ENCODE data around the gene KIAA0825.
A peak's percentile ranks its signal among the peaks of the same experiment; 100 is the strongest.

The KIAA0825 gene

GRCh38 chr5:94243612-94244011, 374.8 kb downstream of the KIAA0825 start:
- DNase-seq (ENCODE audit: low spot score), result no peak

DNA sequence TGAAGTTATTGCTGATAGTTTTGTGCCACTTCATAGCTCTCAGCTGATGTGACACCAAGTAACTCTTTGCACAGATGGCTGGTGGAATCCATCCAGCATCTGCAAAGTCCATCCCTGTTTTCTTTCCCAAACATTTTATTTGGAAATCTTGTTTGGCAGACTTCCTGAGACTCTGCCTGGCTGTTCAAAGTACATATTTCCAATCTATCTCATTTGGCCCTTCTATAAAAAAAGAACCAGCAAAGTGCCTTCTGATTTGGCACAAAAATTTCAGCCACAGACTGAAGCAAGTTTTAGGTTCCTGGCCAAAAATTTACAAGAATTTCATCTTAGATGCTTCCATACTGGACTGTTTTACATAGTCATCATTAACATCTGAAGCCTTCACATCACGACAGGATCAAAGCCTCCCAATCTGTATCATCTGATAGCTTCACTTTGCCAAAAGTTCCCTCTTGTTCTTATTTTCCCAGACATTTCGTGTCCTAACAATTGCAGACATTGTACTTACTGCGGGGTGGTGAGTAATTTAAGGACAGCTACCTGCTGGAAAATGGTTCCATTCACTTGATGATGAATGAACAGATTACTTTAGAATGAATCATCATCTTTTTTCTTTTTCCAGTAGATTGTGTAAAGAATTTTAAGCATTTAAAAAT, 377.3 kb downstream of the KIAA0825 start:
- no peak for DNase-seq (ENCODE audit: low spot score)

DNA sequence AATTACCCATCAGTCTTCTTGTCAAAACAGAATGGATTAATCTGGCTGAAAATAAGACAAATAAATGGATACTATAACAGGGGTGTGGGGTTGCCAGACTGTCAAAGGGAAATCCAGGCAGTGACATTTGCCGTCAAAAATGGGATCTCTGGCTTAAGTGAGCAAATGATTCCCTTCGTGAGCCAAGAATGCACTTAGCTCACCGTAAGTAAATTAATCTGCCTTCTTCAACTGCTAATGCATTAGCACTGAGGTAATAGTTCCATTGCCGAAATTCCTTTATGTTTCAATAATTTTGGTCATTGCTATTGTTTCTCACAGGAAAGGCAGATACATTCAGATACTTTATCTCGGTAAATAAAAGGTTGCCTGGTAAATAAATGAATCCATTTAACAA, 377.8 kb downstream of the KIAA0825 start:
- DNase-seq (ENCODE audit: low spot score), result no peak

DNA sequence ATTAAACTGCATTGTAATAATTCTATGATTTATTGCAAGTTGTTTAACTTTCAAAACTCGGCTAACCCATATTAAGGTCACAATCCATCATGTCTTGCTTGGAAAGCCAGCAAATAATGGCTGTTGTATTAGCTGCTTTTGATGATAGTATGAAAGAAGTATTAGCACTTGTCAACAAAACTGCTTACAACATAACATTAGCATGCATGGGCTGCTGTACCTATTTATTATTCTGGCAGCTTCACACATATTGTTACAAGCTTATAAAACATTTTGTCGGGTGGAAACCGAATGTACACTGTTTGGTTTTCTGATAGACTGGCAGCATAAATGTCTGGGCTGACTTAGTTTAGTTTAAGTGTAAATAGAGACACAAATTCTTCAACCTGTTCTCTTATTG, 378.3 kb downstream of the KIAA0825 start:
- DNase-seq (ENCODE audit: low spot score), result no peak

GRCh38 chr5:94239266-94239665, 379.1 kb downstream of the KIAA0825 start:
- no peak for DNase-seq (ENCODE audit: low spot score)

- no peak for DNase-seq (ENCODE audit: low spot score)
Measured at GRCh38 chr5:94234987-94235386, 383.4 kb downstream of the KIAA0825 start.

- DNase-seq (ENCODE audit: low spot score), result no peak
Measured at GRCh38 chr5:94228791-94229190, 389.6 kb downstream of the KIAA0825 start.

- peak; percentile 22 for DNase-seq (ENCODE audit: low spot score)
Measured at GRCh38 chr5:94223235-94223634, 395.2 kb downstream of the KIAA0825 start.

- no peak for DNase-seq (ENCODE audit: low spot score)
Measured at GRCh38 chr5:94218374-94218773, 400.0 kb downstream of the KIAA0825 start.

- no peak for DNase-seq (ENCODE audit: low spot score)
Measured at GRCh38 chr5:94217745-94218144, 400.7 kb downstream of the KIAA0825 start.

GRCh38 chr5:94217216-94217615, 401.2 kb downstream of the KIAA0825 start:
- no peak for DNase-seq (ENCODE audit: low spot score)

DNA sequence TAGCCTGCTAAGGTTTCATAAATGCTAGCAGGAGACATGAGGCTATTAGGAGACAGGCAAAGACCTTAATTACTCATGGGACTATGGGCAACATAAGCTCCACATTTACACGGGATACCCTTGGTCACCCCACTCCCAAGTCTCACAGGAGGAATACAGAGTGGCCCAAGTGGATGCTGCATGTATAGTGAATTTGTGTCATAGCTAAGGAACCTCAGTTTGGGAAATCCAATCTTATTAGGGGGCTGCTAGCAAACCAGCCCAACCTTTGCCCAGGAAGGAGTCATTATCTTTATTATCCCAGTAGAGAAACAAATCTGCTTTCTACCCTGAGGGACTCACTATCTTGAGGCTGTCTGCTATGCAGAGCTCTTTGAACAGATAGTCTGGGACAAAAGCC, 405.9 kb downstream of the KIAA0825 start:
- DNase-seq (ENCODE audit: low spot score), result no peak

- DNase-seq (ENCODE audit: low spot score), result no peak
Measured at GRCh38 chr5:94209774-94210355, 408.5 kb downstream of the KIAA0825 start.

DNA sequence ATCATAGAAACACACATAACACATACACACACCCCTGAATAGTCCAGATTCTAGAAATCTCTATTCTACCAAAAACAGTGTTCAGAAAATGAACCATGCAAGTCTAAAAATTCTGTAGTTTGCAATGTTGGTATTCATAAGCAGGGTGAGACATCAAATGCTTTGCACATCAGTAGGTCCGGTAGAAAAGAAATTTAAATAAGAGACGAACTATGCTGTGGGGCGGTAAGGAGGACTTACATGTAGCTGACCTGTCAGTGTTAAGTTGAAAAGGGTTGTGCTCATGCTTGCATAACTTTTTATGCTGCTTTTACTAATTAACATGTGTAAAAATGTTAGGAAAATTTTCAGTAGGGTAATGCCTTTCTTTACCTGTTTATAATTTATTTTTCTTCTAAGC, 409.1 kb downstream of the KIAA0825 start:
- no peak for DNase-seq (ENCODE audit: low spot score)

- no peak for DNase-seq (ENCODE audit: low spot score)
Measured at GRCh38 chr5:94199566-94199965, 418.8 kb downstream of the KIAA0825 start.

- DNase-seq (ENCODE audit: low spot score), result no peak
Measured at GRCh38 chr5:94197970-94198369, 420.4 kb downstream of the KIAA0825 start.

GRCh38 chr5:94196953-94197352, 421.5 kb downstream of the KIAA0825 start:
- DNase-seq (ENCODE audit: low spot score), result no peak

- no peak for DNase-seq (ENCODE audit: low spot score)
Measured at GRCh38 chr5:94192658-94193391, 425.6 kb downstream of the KIAA0825 start.

GRCh38 chr5:94191604-94192003, 426.8 kb downstream of the KIAA0825 start:
- no peak for DNase-seq (ENCODE audit: low spot score)

DNA sequence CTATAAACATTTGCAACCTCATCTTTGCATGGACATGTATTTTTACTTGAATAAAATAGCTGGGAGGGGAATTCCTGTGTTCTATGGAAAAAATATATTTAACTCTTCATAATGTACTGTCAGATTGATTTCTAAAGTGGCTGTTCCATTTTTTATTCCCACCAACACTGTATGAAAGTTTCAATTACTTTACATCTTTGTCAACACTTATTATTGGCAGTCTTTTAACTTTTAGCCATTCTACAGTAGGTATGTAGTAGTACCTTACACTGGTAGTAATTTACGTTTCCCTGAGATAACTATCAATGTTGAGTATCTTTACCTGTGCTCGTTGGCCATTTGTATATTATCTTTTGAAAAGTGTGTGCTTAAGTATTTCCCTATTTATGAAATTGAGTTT, 429.7 kb downstream of the KIAA0825 start:
- no peak for DNase-seq (ENCODE audit: low spot score)

DNA sequence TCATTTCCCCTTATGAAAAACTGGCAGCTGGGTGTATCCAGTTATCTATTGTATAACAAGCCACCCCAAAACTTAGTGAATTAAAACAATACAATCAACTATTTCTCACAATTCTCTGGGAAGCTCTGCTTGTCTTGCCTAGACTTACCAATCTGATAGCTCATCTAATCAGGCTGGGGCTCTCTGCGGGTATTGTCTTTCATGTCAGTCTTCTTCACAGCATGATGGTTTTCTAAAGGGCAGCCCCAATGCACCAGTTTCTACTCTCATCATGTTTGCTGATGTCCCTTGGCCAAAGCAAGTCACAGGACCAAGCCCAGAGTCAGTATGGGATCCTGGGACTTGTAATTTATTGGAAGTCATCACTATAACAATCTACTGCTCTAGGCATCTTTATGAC, 433.5 kb downstream of the KIAA0825 start:
- DNase-seq (ENCODE audit: low spot score), result no peak

- no peak for DNase-seq (ENCODE audit: low spot score)
Measured at GRCh38 chr5:94181895-94182294, 436.5 kb downstream of the KIAA0825 start.

DNA sequence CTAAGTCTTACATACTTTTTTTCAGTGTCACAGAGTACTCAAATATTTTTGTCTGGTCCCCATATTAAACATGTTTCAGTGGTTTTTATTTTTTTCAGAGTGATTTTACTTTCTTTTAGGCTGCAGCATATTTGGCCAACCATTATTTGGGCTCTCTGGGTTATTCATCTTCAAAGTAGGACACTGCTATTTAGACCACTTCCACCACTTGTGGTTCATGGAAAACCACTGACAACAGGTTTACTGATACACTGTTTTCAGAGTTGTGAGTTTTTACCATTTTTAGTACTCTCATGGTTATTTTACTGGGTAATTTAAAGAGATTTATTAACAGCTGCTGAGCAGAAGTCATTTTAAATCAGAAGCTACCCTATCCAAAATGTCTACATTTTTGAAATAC, 437.6 kb downstream of the KIAA0825 start:
- no peak for DNase-seq (ENCODE audit: low spot score)

GRCh38 chr5:94175912-94176311, 442.5 kb downstream of the KIAA0825 start:
- DNase-seq (ENCODE audit: low spot score), result no peak
